ENCODE measurements around the gene KDELR1. TPM values are rescaled to one million over a fixed set of nuclear protein-coding genes. Genes with fewer than 3 reads are reported as not detected.

The KDELR1 gene
- total and polyA plus RNA-seq, 12 donors, result 55.1 to 96.0 (median 73.2) TPM

DNA sequence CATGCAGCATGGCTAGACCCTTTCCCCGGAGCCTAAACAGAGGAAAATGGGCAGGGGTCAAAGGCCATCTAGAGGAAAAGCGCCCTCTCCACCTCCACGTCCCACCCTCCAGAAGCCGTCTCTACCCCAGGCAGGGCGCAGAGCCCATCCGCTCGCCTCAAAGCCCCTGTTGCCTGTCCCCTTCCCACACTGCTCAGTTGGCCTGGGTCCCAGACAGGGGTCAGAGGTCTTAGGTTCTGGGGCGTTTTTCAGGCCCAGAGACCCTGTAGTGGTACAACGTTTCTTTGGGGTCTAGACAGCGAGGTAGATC lies 27.9 kb downstream of the KDELR1 start:
- Histone ChIP-seq H3K9me3 (no peaks in the 10 kb centered on the region), H3K4me3 (peak overlapping the region; percentile 47 to 86 (median 68)), H3K27ac (peak overlapping the region; percentile 87 to 99 (median 96)), H3K4me1 (peaks cover 0 to 16% (median 5%) of the 10 kb centered on the region in 9 donors), H3K27me3 (no peaks in the 10 kb centered on the region), H3K36me3 (peaks cover 0 to 26% (median 0%) of the 10 kb centered on the region in 9 donors)
- DNase-seq (no peak), ATAC-seq (peak in 7 of 8 donors; percentile 2 to 38 (median 15))
- TF ChIP-seq, protein P1, sequence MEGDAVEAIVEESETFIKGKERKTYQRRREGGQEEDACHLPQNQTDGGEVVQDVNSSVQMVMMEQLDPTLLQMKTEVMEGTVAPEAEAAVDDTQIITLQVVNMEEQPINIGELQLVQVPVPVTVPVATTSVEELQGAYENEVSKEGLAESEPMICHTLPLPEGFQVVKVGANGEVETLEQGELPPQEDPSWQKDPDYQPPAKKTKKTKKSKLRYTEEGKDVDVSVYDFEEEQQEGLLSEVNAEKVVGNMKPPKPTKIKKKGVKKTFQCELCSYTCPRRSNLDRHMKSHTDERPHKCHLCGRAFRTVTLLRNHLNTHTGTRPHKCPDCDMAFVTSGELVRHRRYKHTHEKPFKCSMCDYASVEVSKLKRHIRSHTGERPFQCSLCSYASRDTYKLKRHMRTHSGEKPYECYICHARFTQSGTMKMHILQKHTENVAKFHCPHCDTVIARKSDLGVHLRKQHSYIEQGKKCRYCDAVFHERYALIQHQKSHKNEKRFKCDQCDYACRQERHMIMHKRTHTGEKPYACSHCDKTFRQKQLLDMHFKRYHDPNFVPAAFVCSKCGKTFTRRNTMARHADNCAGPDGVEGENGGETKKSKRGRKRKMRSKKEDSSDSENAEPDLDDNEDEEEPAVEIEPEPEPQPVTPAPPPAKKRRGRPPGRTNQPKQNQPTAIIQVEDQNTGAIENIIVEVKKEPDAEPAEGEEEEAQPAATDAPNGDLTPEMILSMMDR (IDR thresholded peaks at IDR 0.05), result no peak
- 0 to 2% methylated on average over 10 of the region's 10 CpGs for WGBS, 2 donors
- intact Hi-C loops (cut with DNase I), result loop anchor here in 3 of 10 donors (2.0 to 5.0 kb wide), 3 partner anchors 36 to 105 kb away; partner anchors contain the start of genes CYTH2 (in 1 of the 3) and EMP3 (in 1 of the 3)

DNA sequence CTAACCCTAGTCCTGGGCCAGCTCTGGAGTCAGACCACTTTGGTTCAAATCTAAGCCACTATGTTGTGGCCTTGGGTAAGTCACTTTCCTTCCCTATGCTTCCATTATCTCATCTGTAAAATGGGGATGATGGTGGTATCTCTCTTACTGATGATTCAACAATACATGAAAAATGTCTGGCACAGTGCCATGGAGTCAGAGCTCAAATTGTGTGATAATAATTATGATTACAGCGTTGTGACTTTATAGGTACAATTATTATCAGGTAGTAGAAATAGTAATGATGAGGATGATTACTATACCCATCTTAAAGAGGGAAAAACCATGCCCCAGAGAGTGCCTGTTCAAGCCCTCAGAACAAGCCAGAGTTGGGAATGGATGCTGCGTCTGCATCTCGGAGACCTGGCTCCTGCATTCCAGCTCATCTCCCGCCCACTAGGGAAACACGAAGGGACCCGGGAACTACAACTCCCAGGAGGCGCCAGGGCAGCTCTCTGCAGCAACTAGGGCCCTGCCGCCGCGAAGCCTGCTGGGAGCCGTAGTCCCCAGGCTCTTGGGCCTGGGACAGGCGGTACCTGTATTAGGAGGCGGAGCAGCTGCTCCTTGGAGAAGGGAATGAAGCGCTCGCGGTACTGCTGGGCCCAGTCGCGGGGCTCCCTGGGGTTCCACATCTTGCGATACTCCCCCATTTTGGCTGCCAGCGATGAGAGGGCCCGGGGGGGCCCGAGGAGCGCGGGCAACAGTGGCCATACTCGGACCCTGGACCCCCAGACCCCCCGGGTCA lies 28.4 kb downstream of the KDELR1 start:
- Histone ChIP-seq H3K27ac (peak overlapping the region; percentile 87 to 99 (median 96)), H3K4me1 (peaks cover 0 to 16% (median 5%) of the 10 kb centered on the region in 9 donors), H3K27me3 (no peaks in the 10 kb centered on the region), H3K36me3 (peaks cover 0 to 29% (median 0%) of the 10 kb centered on the region in 9 donors), H3K4me3 (peak overlapping the region; percentile 47 to 86 (median 68)), H3K9me3 (no peaks in the 10 kb centered on the region)
- WGBS, 2 donors, result 3 to 4% methylated on average over 26 of the region's 26 CpGs
- peak; percentile 86 to 96 (median 92) for ATAC-seq
- DNase-seq, result peak; percentile 95 to 96
- TF ChIP-seq, protein P1 (IDR thresholded peaks at IDR 0.05), result peak in 1 of 9 donors; percentile 18
- intact Hi-C loops (cut with DNase I), result loop anchor here in 3 of 10 donors (2.0 to 5.0 kb wide), 3 partner anchors 36 to 106 kb away; partner anchors contain the start of genes CYTH2 (in 1 of the 3) and EMP3 (in 1 of the 3)

DNA sequence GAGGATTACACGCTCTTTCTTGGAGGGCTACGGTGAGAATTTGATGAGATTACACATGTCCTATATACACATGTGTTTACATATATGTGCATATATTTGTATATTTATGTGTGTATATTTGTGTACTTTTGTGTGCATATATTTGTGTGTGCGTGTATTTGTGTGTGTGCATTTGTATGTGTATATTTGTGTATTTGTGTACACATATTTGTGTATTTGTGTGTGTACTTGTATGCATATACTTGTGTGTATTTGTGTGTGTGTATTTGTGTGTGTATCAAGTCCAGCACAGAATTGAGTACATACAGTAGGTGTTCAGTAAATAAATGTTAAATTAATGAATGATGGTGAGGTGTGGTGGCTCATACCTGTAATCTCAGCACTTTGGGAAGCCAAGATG lies 29.4 kb downstream of the KDELR1 start:
- TF ChIP-seq, protein P1 (IDR thresholded peaks at IDR 0.05), result no peak
- WGBS, 2 donors, result 97 to 99% methylated on average over 3 of the region's 3 CpGs
- Histone ChIP-seq H3K27me3 (no peaks in the 10 kb centered on the region), H3K9me3 (no peaks in the 10 kb centered on the region), H3K27ac (no peak overlapping the region), H3K36me3 (peaks cover 0 to 29% (median 0%) of the 10 kb centered on the region in 9 donors), H3K4me1 (peaks cover 0 to 16% (median 5%) of the 10 kb centered on the region in 9 donors), H3K4me3 (no peak overlapping the region)
- intact Hi-C loops (cut with DNase I), result loop anchor here in 3 of 10 donors (2.0 to 5.0 kb wide), 3 partner anchors 35 to 107 kb away; partner anchors contain the start of genes CYTH2 (in 1 of the 3) and EMP3 (in 1 of the 3)
- ATAC-seq (no peak), DNase-seq (no peak)

DNA sequence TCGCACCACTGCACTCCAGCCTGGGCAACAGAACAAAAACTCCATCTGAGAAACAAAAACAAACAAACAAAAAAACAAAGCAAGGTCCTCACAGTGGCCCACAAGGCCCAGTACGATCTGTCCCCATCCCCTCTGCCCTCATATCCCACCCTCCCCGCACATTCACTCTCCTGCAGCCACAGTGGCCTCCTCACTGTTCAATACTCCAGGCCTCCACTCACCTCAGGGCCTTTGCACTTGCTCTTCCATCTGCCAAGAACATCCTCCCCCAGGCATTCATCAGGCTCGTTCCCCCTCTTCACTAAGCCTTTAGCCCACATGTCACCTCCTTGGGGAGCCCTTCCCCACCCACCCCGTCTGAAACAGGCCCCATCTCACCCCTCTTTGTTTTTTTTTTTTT lies 32.2 kb downstream of the KDELR1 start:
- WGBS, 2 donors, result 96 to 97% methylated on average over 5 of the region's 5 CpGs
- H3K4me1 ChIP-seq, result peaks cover 0 to 11% (median 0%) of the 10 kb centered on the region in 9 donors
- intact Hi-C loops (cut with DNase I), result no loop called here
- DNase-seq (no peak), ATAC-seq (no peak)
- H3K9me3 ChIP-seq, result no peaks in the 10 kb centered on the region
- no peaks in the 10 kb centered on the region for H3K27me3 ChIP-seq
- TF ChIP-seq, protein P1 (IDR thresholded peaks at IDR 0.05), result no peak
- H3K4me3 ChIP-seq, result no peak overlapping the region
- no peak overlapping the region for H3K27ac ChIP-seq
- H3K36me3 ChIP-seq, result peaks cover 0 to 29% (median 0%) of the 10 kb centered on the region in 9 donors
